NB4 (cell line): ENCODE measurements around the gene SH2D4B.
A peak's percentile ranks its signal among the peaks of the same experiment; 100 is the strongest.

Experiments
- DNase-seq: peaks from one replicate; pipeline ENCODE4 v3.0.0; 2010; ENCODE audit warnings: low read depth
- H3K4me3 ChIP-seq: one replicate; pipeline ENCODE4 v1.5.1; 2011; ENCODE audit warnings: mild to moderate bottlenecking, low read depth, low read length, moderate library complexity
- MAX ChIP-seq: IDR thresholded peaks from 2 replicates; pipeline ENCODE4 v1.6.1; 2011; ENCODE audit warnings: low read depth, low read length
- MYC ChIP-seq: IDR thresholded peaks from 2 replicates; pipeline ENCODE4 v1.6.1; 2011; ENCODE audit warnings: low read depth, low read length
- POLR2A ChIP-seq: IDR thresholded peaks from 2 replicates; pipeline ENCODE4 v1.6.1; 2011; ENCODE audit warnings: mild to moderate bottlenecking; ENCODE audit not compliant: insufficient read length; ENCODE audit errors: extremely low read depth
- TF ChIP-seq, protein P1 (sequence below): IDR thresholded peaks from one replicate; pipeline ENCODE4 v1.5.1; 2012; ENCODE audit warnings: low read depth, low read length

Gene SH2D4B

DNA sequence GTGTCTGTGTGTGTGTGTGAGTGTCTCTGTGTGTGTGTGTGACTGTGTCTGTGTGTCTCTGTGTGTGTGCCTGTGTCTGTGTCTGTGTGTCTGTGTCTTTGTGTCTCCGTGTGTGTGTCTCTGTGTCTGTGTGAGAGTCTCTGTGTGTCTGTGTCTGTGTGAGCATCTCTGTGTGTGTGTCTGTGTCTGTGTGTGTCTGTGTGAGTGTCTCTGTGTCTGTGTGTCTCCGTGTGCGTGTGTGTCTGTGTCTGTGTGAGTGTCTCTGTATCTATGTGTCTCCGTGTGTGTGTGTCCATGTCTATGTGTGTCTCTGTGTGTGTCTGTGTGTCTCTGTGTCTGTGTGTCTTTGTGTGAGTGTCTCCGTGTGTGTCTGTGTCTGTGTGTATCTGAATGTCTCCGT is 120.4 kb downstream of the SH2D4B start:
- TF ChIP-seq MAX: no peak
- no peak for TF ChIP-seq MYC
- TF ChIP-seq, protein P1, sequence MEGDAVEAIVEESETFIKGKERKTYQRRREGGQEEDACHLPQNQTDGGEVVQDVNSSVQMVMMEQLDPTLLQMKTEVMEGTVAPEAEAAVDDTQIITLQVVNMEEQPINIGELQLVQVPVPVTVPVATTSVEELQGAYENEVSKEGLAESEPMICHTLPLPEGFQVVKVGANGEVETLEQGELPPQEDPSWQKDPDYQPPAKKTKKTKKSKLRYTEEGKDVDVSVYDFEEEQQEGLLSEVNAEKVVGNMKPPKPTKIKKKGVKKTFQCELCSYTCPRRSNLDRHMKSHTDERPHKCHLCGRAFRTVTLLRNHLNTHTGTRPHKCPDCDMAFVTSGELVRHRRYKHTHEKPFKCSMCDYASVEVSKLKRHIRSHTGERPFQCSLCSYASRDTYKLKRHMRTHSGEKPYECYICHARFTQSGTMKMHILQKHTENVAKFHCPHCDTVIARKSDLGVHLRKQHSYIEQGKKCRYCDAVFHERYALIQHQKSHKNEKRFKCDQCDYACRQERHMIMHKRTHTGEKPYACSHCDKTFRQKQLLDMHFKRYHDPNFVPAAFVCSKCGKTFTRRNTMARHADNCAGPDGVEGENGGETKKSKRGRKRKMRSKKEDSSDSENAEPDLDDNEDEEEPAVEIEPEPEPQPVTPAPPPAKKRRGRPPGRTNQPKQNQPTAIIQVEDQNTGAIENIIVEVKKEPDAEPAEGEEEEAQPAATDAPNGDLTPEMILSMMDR: no peak
- TF ChIP-seq POLR2A: no peak
- H3K4me3 ChIP-seq: no peak overlapping the region
- DNase-seq: no peak

DNA sequence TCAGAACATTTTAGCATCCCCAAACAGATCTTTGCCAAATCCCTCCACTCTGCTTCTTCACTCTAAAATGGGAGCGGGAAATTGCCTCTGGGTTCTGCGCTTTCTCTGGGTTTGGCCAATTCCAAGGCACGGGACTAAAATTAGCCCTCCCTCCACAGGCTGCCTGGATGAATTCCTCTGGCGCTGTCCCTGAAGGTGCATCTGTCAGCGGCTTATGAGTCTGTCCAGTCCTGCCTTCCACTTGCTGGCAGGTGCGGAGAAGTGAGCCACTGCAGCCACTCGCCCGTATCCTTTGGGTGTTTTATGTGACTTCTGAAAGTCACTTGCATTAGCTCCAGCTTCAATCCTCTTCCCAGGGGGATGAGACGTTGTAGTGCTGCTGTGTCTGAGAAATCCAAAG is 121.6 kb downstream of the SH2D4B start:
- TF ChIP-seq MYC (no peak), MAX (no peak), POLR2A (no peak)
- TF ChIP-seq, protein P1: no peak
- no peak overlapping the region for H3K4me3 ChIP-seq
- no peak for DNase-seq

- no peak for DNase-seq
- H3K4me3 ChIP-seq: no peak overlapping the region
- no peak for TF ChIP-seq MAX
Measured at GRCh38 chr10:80660266-80660665, 122.6 kb downstream of the SH2D4B start.

- TF ChIP-seq MAX (no peak), MYC (no peak), POLR2A (no peak)
- TF ChIP-seq, protein P1: no peak
- peak; percentile 60 for DNase-seq
- no peak overlapping the region for H3K4me3 ChIP-seq
Measured at GRCh38 chr10:80660736-80661135, 123.0 kb downstream of the SH2D4B start.

DNA sequence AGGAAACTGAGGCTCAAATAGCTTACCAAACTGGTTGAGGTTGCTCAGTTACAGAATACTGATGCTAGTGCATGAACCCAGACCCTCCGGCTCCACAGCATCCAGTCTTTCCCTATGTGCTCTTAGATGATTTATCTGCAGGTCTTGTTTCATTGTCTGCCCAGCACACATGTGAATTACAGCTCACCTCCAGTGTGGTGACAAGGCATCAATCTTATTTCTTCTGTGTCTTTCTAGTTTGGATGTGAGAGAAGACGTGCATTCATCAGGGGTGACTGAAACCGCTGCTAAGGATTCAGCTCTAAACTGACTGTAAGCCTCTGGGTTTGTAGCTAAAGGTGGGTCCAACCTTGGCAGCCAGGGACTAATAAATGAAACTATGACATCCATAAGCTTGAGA is 123.8 kb downstream of the SH2D4B start:
- H3K4me3 ChIP-seq: no peak overlapping the region
- TF ChIP-seq, protein P1: no peak
- no peak for TF ChIP-seq MYC
- no peak for TF ChIP-seq MAX
- no peak for TF ChIP-seq POLR2A
- no peak for DNase-seq

GRCh38 chr10:80662429-80663261 is 124.9 kb downstream of the SH2D4B start:
- TF ChIP-seq MAX (0 out of 2 replicates have a peak, but pooled peaks have one; percentile 9), MYC (no peak), POLR2A (no peak)
- TF ChIP-seq, protein P1: peak; percentile 85
- H3K4me3 ChIP-seq: no peak overlapping the region
- DNase-seq: peak; percentile 73
